HG03064 (cell line): ENCODE data around the gene PARVG.

ENCODE experiments used
- ATAC-seq: cut with Tn5 transposase; IDR thresholded peaks from one replicate; pipeline ENCODE4 v1.9.1; 2021; ENCODE audit warnings: low read depth; ENCODE audit not compliant: unreplicated experiment

The PARVG gene

GRCh38 chr22:44179196-44179988 is 1.3 kb upstream of the PARVG start:
- no peak for ATAC-seq

GRCh38 chr22:44179989-44180705 is 578 bp upstream of the PARVG start:
- ATAC-seq, result no peak

DNA sequence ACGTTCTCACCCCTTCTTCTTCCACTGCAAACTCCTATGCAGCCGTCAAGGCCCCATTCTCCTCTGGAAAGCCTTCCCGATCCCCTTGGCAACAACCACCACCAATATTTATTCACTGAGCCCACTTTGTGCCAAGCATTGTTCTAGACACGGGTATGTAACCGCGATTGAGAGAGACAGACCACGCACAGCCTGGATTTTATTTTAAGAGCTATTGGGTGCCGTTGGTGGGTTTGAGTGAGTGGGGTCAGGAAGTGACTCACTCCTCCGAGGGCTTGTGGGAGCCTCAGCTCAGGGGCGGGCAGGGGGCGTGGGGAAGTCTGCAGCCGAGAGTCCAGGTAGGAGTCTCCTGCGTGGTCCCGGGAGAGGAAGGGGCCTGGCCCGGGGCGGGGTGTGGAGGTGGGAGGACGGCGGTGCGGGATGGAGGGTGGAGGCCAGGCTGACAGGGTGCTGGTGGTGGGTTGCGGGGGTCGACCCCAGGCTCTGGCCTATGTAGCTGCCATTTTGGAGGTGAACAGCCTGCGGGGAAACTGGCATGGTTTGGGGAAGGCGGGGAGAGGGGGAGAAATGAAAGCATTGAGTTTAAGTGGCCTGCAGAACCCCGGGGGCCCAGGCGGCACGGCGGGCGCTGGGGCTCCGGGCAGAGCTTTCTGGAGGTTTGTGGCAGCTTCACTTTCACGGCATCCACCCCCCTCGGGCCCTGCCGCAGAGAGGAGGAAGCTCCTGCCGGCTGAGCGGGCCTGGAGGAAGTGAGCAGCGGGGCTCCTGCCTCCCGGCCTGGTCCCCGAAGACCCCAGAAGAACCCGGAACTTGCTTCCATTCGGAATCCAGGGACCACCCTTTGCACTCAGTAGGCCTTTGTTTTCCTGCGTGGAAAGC is 547 bp downstream of the PARVG start:
- ATAC-seq, result no peak

- ATAC-seq, result no peak
Observed at GRCh38 chr22:44181912-44182587, 1.3 kb downstream of the PARVG start.

GRCh38 chr22:44182588-44183286 is 2.0 kb downstream of the PARVG start:
- no peak for ATAC-seq

GRCh38 chr22:44183287-44183588 is 2.5 kb downstream of the PARVG start:
- no peak for ATAC-seq

DNA sequence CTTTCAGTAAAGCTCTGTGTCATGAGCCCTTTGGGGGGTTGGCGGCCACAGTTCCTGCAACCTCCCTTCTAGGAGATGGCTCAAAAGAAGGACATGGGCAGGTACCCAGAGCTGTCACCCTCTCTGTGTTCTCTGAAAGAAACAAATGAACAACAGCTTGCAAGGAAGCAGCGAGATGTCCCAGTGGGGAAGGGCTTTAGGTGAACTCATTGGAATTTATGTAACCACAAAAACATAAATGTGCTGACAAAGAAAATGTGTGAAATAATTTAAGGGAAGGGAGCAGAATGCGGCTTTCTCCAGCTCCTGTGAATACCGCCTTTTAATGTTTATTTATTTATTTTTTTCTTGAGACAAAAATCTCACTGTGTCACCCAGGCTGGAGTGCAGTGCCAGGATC is 3.3 kb downstream of the PARVG start:
- ATAC-seq, result no peak

DNA sequence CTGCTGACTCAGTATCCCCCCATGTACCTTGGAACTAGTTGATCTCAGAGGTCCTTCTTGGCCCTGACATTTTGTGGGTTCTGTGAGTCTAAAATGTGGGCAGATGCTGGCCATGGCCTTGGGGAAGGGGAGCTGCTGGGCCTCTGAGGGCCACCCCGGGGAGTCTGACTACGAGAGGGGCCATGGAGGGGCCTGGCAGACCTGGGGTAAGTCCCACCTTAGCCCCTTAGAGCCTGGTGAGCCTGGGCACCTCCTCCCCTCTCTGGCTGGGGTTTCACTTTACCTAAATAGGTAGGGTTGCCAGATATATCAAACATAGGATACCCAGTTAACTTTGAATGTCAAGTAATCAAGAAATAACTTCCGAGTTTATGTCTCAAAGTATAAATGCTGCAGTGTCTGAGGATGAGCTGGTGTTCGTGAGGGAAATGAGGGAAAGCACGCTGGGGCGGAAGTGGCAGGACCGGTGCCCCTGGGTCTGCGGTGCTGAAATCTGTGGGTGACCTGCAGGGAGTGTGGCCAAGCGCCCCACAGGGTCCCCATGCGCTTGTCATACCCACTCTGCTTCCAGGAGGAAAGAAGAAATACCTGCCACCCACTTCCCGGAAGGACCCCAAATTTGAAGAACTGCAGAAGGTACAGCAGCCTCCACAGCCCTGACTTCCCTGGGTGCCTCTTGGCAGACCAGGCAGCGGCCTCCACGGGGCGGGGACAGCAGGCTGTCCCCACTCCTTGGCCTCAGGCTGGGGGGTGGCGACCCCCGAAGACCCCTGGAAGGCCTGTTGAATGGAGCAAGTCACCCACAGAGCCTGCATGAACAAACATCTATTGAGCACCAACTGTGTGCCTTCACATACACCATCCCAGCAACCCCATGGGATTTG is 4.8 kb downstream of the PARVG start:
- ATAC-seq, result no peak

DNA sequence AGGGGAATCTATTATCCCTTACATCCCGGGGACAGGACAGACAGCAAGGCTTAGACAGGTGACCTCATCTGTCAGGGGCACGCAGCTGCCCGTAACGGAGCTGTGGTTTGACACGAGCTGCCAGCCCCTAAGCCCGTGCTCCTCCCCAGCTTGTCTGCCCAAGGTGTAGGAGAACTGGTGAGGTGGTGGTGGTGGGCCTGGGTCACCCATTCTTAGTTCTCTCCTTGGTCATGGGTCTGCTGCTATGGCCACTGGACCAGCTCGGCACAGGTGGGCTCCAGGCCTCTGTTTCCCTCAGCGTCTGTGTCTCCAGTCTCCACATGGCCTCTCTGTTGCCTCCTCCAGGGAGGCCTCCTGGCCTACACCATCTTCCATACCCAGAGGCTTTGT is 5.4 kb downstream of the PARVG start:
- no peak for ATAC-seq

DNA sequence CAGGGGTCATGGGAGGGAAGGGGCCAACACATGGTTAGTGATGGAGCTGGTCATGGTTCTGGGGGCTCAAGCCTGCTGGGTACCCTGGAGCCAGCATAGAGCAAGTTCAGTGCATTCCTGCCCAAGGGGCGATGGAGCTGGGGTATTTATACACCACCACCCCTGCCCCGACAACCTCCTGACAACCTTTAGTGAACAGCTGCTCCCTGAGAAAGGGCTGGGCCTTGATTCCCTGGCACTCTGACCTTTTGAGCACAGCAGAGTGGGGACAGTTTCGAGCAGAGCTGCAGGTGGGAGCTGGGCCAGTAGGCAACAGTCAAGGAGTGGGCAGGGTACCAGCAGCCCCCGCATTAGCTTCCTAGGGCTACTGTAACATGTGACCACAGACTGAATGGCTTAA is 6.0 kb downstream of the PARVG start:
- no peak for ATAC-seq

DNA sequence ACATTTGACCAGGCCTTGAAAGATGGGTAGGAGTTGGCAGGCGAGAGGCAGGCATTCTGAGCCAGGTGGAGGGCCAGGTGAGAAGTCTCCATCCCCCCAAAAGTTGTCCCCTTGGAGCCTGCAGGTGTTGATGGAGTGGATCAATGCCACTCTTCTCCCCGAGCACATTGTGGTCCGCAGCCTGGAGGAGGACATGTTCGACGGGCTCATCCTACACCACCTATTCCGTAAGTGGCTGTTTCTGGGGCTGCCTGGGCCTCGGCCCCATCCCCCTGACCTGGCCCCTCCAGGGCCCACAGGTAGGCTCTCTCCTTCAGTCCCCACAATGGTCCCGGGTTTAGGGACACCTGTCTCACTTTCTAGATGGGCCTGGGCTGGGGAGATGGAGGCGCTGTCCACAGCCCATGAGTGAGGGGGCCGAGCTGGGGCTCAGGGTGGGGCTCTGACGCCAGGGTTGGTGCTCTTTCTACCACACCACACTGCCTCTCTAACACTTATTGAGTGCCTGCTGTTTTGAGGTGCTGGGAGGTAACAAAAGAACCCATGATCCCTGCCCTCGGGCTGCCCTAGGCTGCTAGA is 7.0 kb downstream of the PARVG start:
- ATAC-seq, result no peak

DNA sequence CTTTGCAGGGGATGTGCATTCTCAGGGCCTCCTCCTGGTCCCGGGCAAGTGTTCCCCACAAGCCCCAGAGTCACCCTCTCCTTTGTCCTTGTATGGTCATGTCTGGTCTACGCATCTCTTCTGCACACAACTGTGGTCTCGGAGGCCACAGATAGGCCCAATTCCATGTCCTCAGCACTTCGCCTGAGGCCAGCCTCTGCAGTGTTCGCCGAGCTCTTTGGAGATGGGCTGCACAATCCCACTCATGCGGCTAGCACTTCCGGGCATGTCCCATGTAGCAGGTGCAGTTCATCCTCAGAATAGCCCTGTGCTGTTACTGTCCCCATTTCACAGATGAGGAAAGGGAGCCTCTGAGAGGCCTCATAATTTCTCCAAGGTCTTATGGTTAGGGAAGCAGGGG is 7.6 kb downstream of the PARVG start:
- no peak for ATAC-seq

DNA sequence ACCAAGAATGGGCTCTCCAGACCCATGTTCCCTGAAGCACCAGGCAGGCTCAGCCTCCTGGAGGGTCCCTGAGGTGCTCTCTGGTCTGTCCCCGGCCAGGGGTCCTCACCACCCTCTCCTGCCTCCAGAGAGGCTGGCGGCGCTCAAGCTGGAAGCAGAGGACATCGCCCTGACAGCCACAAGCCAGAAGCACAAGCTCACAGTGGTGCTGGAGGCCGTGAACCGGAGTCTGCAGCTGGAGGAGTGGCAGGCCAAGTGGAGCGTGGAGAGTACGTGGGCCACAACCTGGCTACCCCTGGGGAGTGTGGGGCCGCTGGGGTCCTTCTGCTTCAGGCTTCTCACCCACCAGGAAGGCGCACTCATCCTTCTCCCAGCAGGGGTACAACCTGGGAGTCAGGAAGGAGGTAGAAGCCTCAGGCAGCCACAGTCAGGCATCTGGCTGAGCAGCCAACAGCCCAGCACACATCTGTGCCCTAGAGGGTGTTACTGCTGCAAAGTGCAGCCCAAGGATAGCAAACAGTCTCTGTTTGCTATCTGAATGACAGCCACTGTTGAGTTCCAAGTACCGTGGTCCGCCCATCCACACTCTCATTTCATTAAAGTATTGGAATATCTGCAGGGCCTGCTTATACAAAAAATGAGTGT is 8.4 kb downstream of the PARVG start:
- ATAC-seq, result no peak

GRCh38 chr22:44190381-44190976 is 9.8 kb downstream of the PARVG start:
- ATAC-seq, result no peak

DNA sequence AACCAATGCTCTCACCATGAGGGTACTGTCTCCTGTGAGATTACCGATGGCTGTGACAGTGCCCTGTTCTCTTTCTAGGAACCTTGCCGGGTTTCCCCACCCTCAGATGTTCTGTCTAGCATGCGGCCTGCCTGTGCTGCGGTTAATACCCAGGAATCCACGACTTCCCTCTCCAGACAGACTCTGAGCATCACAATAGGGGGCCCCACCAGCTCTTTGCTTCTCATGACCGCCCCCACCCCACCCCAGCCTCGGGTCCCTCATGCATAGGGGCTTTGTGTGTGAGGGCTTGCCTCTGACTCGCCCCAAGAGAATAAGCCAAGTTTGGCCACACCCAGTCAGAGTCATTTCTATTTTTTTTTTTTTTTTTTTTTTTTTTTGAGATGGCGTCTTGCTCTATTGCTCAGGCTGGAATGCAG is 10.3 kb downstream of the PARVG start:
- ATAC-seq, result no peak

GRCh38 chr22:44192098-44192815 is 11.5 kb downstream of the PARVG start:
- ATAC-seq, result no peak

GRCh38 chr22:44192816-44193534 is 12.2 kb downstream of the PARVG start:
- ATAC-seq, result no peak
